NOMO-1 treated with dmso at 0.1 percent for 144 hours (cell line): Measurements from ENCODE around the gene UBAP2.
"Not testable (repeated sequence)": the region's sequence is repeated elsewhere in the genome, so short reads cannot be mapped to it uniquely, and the experiment has no call there.

Source experiments
- DNase-seq: peaks from one replicate; lab custom pipeline; 2025; ENCODE audit not compliant: unreplicated experiment; lab: John Stamatoyannopoulos, UW

Gene UBAP2

GRCh38 chr9:33976414-33976813 lies 72.3 kb downstream of the UBAP2 start:
- DNase-seq = no peak

- DNase-seq = no peak
Measured at GRCh38 chr9:33972698-33973097, 76.0 kb downstream of the UBAP2 start.

DNA sequence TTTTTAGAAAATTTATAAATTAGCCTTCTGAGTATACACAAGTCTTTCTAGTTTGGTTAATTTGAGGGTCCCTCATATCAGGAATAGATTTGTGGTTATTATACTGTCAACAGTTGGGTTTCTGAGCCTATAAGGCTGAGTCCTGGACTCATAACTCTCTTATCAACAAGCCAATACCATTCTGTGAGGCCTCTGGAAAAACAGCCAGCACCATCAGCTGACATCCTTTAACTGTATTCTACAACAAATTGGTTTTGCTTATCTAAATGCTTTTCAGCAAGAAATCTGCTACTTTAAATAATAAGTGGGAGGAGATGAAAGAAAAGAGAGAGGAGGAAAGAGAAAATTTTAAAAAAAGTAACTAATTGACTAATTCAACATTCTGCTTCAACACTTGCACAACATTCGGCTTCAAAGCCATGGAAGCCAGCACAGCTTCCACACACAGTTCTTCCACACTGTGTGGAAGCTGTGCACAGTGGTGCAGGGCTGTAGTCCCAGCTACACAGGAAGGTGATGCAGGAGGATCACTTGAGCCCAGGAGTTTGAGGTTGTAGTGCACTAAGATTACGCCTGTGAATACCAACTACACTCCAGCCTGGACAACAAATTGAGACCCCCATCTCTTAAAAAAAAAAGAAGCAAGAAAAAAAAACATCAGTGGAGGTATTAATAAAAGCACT lies 84.5 kb downstream of the UBAP2 start:
- DNase-seq = no peak

DNA sequence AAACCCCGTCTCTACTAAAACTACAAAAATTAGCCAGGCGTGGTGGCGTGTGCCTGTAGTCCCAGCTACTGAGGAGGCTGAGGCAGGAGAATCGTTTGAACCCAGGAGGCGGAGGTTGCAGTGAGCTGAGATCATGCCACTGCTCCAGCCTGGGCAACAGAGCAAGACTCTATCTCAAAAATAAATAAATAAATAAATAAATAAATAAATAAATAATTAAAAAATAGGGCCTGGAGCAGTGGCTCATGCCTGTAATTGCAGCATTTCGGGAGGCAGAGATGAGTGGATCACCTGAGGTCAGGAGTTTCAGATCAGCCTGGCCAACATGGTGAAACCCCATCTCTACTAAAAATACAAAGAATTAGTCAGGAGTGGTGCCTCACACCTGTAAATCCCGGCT lies 86.2 kb downstream of the UBAP2 start:
- DNase-seq = not testable (repeated sequence)

DNA sequence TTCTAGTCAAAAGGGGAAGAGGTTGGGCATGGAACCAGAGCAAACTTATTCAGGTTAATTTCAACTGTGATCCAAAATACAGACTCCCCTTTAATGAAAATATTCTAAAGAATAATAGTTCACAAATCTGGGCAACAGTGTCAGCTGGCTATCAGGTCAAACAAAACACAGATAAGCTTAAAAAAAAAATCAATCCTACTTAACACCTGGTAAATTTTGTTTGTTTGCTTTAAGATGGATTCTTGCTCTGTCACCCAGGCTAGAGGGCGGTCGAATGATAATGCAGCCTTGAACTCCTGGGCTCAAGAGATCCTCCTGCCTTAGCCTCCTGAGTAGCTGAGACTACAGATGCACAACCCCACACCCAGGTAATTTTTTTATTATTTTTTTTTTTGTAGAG lies 89.0 kb downstream of the UBAP2 start:
- DNase-seq = no peak

- DNase-seq = no peak
Measured at GRCh38 chr9:33956544-33956943, 92.1 kb downstream of the UBAP2 start.

- DNase-seq = no peak
Measured at GRCh38 chr9:33952066-33952465, 96.6 kb downstream of the UBAP2 start.

- DNase-seq = no peak
Measured at GRCh38 chr9:33950371-33950770, 98.3 kb downstream of the UBAP2 start.

DNA sequence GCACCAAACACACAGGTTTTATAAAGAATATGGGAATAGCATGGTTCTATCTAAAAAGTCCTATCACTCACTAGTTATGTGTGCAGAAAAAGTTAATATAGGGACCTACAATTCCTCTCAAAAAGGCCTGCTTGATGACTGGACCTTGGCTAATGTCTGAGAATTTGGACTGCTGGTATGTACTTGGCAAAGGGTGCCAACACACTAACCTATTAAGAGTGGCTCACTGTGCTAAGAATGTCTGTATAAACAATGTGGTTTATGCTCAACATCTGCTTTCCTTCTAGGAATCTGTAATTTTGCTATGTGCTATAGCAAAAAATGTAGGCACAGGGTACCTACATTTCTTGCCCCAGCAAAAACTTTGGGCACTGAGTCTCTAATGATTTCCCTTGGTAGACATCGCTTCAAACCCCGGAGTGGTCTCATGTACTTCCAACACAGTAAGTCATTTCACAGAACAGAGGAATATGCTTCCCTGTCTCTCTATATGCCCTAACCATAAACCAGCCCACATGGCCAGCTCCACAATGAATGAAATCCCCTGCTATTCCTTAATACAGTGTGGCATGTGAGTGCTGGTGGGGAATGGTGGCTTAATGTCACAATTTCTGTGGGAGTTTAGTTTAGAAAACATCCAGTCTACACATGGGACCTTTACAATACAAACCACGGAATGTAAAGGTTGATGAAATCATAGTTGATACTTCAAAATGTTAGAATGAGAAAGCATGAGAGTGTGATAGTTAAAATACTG lies 101.7 kb downstream of the UBAP2 start:
- DNase-seq = no peak

GRCh38 chr9:33943389-33943788 lies 105.3 kb downstream of the UBAP2 start:
- no peak for DNase-seq

DNA sequence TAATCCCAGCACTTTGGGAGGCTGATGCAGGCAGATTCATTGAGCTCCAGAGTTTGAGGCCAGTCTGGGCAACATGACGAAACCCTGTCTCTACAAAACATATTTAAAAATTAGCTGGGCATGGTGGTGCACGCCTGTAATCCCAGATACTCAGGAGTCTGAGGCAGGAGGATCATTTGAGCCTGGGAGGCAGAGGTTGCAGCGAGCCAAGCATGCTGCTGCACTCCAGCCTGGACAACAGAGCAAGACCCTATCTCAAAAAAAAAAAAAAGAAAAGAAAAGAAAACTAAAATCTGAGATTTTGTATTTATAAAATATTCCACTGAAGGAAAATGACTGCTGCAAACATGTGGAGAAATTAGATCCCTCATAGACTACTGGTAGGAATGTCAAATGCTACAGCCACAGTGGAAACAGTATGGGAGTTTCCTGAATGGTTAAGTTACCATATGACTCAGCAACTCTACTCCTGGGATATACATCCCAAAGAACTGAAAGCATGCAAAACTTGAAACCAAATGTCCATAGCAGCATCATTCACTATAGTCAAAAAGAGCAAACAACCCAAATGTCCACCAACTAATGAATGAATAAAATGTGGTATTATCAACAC lies 106.1 kb downstream of the UBAP2 start:
- DNase-seq = no peak

DNA sequence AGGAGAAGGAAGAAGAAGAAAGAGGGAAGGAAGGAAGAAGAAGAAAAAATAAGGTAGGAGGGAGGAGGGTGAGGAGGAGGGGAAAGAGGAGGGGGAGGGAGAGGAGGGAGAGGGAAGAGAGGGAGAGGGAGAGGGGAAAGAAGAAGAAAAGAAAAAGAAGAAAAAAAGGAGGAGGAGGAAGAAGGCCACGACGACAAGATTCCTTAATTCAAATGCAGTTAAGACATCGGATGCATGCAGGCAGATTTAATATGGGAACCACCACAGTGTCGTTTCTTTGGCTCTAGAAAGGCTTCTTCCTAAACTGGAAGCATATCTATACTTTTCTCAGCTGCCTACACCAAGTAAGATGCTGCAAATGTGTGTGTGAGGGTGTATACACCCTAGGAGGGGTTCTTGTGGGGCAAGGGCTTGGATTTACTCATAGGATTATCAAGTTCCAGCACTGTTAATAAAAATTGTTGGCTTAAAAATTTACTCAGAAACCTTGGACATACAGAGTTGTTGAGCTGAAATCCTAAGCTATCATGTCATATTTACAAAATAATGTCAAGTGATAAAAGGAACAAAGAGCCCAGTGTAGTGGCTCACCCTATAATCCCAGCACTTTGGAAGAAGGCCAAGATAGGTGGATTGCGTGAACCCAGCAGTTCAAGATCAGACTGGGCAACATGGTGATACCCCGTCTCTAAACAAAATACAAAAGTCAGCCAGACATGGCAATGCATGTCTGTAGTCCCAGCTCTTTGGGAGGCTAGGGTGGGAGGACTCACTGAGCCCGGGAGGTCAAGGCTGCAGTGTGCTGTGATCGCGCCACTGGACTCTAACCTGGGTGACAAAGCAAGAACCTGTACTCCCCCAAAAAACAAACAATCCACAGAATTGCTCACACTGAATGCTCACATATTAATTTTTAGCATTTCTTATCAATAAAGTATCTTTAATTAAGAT lies 108.5 kb downstream of the UBAP2 start:
- DNase-seq = no peak

DNA sequence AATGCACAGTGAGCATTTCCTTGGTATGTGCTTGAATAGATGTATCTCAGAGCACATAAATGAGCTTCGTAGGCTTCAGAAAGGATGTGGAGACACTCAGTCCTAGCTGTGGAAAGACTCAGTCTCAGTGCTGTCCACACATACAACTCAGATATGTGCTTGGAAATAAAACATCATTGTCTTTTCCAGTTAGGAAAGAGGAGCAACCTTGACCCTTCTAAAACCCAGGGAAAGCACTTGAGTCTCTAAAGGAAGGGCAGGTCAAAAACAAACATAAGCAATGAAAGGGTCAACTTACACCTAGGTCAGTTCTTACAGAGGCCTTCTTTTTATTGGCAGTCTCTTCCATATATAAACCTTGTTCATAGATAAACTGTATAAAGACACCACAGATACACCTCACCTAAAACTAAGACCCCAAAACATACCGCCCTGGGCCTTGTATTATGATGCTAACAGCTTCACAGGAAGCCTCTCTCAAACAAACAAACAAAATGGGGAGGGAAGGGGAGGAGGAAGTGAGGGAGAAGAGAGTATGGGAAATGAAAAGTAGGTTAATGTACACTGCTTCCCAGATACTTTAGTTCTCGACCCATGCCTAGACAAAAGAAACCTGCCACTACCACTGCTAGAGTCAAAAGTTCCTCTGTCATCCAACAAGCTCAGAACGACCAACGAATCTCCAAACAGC lies 114.4 kb downstream of the UBAP2 start:
- no peak for DNase-seq

- no peak for DNase-seq
Measured at GRCh38 chr9:33932078-33932807, 116.4 kb downstream of the UBAP2 start.

GRCh38 chr9:33931326-33931725 lies 117.4 kb downstream of the UBAP2 start:
- DNase-seq = no peak

DNA sequence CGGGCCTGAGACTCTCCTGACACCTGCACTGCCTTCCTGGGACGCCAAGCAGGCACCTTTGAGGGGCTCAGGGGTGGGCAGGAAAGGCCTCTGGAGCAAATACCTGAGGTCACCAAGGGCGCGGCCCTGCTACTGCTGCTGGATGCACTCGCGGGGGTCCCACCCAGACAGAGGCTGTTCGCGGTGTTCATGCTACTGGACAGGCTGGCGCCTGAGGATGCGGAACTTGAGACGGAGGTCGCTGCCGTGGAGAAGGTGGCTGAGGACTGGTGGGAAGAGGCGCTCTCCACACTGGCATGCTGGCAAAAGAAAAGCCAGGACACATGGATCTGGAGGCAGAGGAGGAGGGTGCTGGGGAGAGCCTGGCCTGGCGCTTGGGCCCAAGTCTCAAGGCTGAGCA lies 121.0 kb downstream of the UBAP2 start:
- no peak for DNase-seq

DNA sequence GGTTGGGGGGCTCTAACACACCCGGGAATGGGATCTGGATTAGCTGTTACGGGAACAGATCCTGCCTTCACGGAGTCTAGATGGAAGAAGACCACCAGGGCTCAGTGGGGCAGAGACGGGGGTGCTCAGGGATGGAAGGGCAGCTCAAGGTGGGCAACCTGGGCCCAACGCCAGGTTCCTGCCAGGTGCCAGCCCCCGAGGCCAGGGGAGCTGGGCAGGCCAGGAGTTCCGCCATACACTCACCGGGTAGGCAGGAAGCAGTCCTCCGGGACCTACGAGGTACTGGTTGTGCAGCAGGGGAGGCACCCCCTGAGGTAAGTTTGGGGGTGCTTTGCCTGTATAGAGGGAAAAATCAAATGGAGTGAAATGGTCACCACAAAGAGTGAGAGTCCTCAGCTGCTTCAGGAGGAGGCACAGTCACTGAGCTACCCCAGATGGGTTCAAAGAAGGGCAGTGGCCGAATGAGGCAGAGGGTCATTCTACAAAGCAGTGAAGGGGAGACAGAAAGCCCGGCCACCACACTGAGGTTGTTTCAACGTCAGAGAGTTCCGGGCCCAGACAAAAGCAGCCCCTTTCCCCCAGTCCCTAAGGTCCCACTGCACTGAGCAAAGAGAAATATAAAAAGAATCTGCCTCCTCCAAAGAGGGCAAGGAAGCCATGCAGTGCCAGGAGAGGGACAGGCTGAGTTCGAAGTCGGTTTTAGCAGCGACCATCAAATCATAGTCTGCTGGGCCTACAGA lies 121.8 kb downstream of the UBAP2 start:
- no peak for DNase-seq

- peak; percentile 11 for DNase-seq
Measured at GRCh38 chr9:33924978-33925797, 123.5 kb downstream of the UBAP2 start.
